Measurements from ENCODE around the gene ITPK1.

Gene ITPK1

DNA sequence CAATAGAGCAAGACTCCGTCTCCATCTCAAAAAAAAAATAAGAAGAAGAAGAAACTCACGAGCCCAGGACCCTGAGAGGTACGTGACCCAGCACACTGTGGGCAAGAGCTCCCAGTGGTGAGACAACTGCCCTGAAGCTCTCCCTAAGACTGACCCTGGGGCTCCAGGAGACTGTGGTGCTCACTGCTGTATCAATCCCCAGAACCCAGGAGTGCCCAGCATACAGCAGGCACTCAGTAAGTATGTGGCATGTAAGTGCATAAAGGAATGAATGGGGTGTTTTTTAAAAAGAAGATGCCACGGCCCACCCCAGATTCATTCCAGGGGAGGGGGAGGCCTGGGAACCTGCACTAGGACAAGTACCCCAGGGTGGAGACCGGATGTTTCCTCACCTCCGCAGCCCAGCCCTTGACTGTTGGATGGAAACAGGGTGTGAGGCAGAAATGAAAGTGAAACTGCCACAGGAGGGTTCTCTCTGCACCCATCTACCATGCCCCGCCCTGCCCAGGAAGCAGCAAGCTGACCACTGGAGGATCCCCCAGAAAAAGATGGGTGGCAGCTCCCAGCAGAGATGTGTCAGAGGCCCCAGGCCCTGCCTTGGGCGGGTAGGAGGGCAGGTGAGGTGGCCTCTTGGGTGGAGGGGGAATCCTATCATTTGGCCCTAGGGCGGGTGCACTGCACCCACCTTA lies 12.2 kb downstream of the ITPK1 start:
- DNase-seq, result no peak

DNA sequence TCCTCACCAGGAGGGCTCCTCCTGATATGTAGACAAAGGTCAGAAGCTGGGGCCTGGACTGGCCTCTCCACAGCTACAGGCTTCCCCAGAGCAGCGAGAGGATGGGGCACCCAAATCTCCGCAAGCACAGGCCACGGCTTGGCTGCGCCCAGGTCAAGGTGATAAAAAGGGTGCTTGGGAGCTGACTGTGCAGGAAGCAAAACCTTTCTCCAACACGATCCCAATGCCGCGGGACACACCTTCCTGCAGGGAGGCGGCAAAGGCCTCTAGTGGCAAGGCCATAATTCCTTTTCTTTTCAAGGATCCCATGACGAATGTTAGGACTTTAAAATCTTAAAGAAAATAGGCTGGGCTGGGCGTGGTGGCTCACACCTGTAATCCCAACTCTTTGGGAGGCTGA lies 13.6 kb downstream of the ITPK1 start:
- DNase-seq, result no peak

DNA sequence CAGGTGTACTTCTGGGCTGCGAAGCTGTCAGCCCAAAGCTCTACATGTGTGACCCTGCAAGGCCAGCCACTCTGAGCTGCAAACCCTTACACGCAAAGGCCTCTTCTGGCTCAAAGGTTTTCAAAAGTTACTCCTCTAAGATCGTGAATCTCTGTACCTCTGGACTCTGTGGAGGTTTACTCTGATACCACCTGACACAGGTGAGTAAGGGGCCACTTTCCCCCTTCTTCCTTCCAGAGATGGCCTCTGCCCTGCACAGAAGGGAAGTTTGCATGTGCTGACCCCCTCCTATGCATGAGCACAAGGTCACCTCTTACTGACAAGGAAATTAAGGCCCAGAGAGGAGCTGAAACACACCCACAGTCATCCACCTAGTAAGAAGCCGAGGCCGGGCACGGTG lies 14.5 kb downstream of the ITPK1 start:
- DNase-seq, result no peak

DNA sequence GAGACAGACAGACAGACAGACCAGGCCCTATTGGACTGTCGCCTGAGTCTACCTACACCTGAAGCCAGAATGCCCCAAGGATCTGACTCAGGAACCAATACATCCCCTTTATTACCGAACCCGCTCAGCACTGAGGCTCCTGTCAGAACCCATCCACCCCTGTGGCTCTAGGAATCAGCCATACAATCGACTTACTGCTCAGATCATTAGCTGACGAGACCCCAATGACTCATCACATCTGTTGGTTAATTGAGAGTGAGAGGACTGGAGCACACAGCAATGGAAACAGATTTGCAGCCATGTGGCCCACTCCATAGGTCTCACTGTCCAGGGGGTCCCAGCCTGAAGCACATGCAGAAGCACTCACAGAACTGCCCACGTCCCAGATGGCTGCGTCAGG lies 15.2 kb downstream of the ITPK1 start:
- no peak for DNase-seq

DNA sequence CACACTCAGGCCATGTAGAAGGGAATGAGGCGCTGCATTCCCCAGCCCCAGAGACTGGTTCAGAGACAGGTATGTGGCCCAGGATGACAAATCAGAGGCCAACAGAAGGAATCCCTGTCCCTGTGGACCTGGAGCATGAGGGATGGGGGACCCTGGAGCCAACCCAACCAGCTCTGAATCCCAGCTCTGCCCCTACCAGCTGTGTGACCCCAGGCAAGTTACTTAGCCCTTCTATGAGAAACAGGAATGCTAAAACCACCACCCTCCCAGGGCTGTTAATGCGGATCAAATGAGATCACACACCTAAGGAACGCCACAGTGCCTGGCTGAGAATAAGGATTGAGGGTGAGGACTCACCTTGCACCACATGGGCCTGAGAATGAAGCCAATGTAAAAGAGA lies 15.6 kb downstream of the ITPK1 start:
- no peak for DNase-seq

DNA sequence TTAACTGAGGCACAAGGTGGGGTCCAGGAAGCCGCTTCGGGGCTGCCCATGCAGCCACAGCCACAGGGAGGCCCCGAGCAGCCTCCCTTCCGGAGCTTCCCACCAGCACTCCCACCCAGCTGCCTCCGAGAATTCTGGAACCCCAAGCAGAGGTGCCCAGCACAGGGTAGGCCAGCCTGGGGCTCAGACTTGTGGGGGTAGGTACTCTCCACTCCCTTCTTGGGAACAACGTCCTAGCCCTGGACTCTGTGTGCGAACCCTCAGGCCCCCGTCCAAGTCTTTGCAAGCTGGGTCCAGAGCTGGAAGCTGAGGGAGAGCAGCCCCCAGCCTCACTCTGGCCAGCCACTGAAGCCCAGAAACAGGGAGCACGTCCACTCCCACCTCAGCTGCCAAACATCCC lies 16.1 kb downstream of the ITPK1 start:
- DNase-seq, result no peak

DNA sequence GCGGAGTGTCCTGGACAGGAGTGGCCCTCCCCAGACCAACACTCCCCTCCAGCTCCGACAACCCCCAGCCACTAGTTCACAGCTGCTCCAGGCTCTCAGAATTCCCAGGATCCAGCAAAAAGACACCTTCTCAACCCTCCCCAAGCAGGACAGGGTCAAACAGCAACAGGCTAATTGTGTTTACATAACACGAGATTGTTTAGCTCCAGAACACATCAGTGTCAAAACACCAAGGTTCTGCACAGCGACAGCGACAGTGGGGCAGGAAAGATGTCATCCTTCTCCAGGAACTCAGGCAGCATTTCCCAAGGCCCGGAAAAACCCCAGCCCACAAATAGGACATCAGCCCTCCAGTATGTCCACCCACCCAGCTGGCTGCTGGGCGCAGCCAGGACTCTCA lies 16.5 kb downstream of the ITPK1 start:
- no peak for DNase-seq

DNA sequence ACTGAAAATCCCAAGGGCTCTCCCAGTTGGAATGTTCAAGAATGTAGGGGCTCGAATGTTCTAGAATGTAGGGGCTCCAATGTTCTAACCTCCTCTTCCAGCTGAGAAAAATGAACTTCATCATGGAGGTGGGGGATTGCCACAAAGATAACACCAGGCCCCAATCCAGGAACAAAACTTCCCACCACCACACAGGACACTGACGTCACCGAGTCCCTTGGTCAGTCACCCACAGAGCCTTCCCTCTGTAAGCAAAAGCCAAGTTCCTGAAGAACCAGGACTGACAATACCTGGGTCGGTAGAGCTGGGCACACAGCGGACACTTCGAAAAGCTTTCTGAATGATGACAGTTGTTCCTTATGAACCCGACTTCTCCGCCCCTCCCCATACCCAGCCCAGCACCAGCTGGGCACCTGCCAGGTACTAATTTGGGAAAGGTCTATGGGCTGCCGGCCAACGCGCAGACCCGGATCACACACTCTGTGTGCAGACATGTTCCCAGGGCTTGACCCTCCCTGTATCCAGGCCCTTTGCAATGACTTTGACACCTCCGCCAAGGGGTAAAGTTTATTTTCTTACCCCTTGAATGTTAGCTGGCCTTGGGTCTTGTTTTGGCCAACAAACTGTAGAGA lies 18.9 kb downstream of the ITPK1 start:
- DNase-seq, result no peak

DNA sequence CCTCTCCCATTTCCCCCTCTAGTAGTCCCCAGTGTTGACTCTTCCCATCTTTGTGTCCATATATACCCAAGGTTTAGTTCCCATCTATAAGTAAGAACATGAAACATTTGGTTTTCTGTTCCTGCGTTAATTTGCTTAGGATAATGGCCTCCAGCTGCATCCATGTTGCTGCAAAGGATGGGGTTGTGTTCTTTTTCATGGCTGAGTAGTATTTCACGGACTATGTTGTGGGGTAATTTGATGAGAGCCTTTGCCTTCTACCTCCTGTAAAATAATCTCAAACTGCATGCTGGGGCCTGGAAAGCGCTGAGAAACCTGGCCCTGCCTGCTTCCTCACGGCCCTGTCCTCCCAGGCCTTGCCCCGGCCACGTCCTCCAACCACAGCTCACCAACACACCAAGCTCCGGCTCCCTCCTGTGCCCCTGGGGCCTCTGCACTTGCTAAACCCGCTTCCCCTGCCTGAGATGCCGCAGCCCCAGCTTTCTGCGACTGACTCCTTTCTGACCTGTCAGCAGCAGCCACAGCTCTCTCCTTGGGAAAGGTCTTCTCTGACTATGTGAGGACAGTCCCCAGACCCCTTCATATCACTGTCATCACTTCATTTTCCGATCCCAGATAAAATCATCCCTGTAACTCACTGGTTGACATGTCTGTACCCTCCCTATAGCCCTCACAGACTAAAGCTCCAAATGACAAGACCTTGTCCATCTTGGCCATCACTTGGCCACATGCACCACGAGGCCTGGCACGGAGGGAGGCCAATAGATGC lies 19.8 kb downstream of the ITPK1 start:
- DNase-seq, result no peak

DNA sequence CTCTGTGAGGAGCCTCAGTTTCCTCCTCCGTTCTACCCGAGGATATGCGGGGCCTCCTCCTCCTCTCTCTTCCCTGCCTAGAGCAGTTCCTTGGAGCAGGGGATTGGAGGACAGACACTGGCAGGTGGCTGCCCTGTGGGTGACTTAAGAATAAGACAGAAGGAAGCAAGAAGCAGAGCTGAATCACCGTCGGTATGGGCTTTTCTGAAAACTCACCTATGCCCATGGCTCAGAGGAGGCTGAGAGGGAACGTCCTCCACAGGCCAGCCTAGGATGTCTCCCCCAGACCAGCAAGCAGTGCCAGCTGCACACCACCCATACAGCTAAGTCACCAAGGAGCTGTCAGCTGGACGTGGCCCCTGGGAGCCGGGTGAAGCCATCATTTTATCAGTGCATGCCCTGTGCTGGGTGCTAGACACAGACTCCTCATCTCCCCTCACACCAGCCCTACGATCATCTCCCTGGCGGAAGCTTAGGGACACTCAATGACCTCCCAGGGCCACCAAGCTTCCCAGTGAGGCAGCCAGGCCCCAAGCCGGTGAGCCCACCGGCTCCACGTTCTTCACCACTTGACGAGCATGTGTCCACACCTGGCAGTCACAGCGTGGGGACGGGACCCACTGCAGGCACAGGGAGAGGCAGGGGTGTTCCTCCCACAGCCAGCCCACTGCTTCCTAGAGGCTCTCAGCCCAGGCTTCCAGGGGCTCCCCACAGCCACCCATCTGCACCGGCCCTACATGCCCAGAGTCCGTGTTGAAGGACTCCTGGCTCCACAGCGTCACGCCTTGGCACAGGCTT lies 21.4 kb downstream of the ITPK1 start:
- DNase-seq, result no peak

DNA sequence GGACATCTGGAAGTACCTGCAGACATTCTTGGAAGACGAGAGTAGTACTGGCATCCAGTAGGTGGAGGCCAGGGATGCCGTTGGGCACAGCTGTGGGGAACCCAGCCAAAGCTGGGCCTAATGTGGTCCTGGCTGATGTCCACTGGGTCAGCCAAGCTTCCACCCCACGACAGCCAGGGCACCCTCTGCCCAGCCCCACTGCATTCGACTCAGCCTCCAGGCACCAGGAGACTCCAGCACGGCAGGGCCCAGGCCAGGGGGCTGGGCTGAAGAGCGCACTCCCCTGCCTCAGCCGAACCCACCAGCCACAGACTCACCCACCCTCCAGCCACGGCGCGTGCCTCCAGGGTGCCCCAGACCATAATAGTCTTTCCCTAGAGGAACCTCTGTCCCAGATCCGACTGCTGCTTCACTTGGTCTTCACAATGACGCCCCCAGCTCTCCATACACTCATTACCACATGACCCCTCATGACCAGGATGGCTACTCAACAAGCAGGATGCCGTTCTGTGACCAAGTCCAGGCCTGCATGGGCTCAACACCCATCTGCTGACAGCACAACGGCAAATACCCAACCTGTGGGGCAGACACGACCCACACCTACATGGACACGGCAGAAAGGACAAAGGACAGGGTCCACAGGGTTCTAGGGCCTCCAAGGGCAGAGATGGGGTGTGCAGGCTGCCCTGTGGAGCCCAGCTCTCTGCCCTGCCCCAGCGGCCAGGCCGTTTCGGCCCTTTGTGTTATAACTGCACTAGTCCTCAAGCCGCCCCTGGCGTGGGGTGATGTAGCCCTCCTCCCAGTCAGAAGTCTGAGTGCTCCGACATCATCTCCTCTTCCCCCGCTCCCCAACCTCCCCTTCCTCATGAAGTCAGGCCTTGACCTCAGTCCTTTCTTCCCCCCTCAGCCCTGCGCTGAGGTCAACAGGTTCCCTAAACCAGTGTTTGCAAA lies 22.8 kb downstream of the ITPK1 start:
- DNase-seq, result no peak

DNA sequence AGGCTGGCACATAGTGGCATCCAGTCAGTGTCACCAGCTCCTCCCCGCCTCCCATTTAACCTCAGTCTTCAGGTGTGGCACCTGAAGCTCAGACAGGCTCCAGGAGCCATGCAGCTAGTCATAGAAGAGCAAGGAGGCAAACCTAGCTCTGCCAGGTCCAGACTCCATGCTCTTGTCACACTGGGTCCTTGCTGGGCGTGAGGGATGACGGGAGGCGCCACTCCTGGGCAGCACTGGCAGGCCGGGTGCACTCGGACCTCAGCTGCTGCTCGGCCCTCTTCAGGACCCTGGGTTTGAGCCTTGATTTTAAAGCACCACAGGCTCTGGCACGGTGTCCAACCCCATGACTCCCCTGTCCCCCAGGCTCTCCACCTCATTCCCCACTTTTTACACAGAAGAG lies 24.1 kb downstream of the ITPK1 start:
- no peak for DNase-seq

DNA sequence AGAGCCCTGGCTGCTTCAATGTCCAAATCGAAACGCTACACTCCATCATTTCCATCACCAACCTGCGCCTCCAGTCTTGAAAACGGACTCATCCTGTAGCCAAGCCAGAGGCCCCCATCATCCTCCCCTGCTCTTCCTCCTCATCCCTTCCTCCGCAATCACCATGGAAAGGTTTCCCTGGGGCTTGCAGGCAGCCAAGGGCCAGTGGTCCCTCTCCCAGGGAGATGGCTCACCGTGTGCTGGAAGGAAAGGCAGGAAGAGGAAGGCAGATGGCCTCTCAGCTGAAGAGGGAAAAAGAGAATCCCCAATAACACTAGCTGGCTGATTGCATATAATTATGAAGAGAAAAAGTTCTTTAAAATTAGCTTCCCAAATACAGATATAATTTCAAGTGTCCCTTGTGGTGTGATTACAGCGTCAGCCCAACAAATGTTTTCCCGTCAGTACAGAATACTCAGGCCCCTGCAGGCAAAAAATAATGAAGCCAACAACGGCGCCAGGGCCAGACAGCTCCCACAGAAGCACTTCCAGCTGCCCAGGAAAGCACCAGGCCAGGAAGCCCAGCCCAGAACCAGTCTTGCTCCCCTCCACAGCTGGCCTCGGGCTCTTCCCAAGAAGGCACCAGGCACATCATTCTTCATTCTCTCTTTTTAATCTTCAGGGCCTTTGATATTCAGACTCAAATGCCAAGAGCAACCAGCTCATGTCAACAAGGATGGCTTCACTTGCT lies 24.7 kb downstream of the ITPK1 start:
- no peak for DNase-seq

DNA sequence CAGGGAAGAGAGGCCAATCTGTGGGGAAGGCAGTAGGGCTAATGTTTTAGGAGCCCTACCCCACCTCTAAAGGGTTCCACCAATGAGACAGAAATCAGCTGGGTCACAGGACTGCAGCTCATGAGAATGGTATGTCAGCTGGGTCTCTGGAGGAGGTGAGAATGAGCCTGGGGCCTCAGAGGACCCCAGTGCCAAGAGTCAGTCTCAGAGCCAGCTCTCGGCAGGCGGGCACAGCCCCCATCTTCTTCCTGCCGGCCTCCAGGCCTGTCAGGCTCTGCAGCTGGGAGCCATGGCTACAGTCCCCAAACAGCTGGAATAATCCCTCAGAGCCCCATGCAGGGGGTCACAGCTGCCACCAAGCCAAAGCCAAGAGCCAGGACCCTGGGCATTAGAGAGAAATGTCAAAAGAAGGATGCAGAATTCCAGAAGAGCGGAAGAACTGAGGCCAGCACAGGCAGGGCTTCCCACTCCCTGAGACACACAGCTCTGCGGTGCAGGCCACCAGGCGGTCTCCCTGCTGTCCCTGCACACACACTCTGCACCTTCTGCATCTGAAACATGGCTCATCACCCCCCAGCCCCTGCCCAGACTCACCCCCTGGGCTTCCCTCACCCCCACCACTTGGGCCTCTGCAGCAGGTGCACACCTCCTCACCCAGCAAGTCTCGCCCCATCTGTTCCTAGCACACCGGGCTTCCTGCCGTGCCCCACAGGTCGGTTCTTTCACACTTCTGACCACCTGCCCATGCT lies 26.0 kb downstream of the ITPK1 start:
- DNase-seq, result no peak

DNA sequence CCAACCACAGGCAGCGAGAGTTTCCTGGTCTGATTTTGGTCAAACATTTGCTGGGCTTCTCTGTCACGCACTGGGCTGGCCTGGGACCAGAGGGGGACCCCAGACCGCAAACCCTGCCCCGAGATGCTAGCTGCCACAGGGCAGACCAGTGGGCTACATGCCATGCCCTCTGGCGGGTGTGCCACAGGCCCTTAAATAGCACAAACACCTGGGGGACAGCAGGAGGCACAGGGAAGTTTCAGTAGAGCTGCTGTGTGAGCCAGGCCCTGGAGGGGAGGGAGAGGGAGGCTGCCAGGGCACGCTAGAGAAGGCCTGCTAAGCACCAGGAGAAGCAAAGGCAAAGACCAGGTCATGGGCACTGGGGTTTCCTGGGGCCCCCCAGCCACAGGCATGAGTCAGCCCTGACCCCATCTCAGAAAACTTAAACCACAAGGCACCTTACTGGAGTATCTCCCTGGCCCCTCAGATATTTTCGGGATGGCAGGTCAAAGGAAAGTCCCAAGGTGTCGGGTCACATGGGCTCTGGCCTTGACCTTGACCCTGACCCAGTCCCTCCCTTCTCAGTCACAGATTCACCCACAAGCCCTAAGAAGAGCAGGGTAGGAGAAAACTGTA lies 29.2 kb downstream of the ITPK1 start:
- no peak for DNase-seq

DNA sequence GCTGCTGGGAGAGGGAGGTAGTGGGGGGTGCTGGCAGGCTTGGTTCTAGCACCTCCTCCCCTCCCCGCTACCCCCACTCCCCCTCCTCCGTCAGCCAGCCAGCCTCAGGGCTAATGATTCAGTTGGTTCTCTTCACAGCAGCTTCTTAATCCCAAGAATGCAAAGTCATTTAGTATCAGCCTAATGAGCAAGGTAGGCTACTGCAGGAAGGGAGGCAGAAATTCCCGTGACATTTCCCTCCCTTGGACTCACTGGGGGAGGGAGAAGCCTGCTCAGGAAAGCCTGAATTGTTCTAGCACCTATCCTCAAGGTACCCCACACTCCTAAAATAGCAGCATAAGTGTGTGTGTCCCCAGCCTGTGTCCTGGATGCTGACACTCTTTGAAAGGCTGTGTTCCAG lies 29.8 kb downstream of the ITPK1 start:
- no peak for DNase-seq

DNA sequence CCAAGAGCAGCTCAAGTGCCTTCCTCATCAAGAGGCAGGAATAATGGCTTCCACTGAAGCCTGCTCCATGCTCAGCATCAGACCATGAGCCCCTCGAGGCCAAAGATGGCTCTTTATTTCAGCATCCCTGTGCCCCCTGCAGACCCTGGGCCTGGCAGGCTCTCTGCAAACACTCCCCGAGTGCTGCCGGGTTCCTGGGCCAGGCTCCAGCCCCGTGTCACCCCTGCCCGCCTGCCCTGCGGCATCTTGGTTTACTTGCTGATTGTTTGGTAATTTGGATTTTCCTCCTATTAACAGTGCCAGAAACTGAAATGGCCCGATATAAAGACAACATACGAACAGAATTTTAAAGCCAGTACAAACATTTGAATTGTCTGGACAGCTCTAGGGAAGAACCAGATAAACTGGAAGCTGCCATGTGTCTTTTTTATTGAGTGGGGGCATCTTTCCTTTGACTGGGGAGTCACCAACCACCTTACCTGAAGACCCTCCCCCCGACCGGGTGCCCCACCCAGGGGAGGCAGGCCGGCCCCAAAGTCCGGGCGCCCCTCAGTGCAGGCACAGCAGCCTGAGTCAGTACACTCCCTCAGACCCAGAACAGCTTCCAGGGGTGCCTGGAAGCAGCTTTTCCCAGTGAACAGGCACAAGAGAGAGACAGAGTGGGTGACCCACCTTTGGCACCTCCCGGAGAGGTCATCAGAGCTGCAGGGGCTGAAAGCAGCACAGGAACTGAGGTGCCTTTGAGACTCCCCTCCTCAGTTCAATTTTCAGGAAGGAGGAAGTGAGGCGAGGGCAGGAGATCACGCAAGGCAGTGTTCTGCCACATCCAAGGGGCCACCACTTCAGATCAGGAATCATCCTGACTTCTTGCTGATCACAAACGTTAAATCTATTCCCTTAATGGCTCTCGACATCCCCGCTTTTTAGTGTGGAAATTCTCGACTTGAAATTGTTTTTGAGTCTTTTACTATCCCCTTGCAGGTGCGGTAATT lies 30.6 kb downstream of the ITPK1 start:
- no peak for DNase-seq

DNA sequence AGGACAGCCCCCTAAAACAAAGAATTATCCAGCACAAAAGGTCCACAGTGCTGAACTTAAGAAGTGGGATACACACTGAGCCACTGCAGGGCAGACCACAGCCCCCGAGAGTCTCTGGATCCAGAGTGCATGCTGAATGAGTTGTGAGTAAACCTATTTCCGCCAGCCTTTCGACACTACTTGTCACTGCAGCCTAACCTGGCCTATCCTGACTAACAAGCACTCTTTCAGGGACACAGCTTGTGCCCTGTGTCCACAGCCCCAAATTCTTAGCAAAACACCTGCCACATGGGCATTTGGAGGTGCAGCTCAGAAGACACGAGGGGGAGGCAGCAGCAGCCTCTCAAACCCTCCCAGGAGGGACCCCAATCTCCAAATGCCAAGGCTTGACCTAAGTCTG lies 31.3 kb downstream of the ITPK1 start:
- no peak for DNase-seq

DNA sequence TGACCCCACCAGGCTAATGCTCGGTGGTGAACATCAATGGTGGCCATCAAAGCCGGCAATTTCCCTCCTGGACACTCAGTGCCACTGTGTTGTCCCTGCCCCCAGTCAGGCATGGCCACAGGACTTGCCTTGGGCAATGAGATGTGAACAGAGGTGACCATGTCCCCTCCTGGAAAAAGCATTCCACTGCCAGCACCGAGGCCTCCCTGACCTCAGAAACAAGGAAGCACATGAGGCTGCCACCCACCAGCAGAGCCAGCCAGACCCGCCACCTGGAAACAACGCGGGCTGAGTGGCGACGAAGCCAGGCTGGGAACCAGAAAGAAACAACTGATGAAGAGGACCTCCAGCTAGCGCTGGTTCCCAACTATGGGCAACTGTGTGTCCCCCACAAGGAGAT lies 31.8 kb downstream of the ITPK1 start:
- DNase-seq, result no peak

Data from cerebellar nuclear complex (tissue), 1 donor.